GM19372 (cell line): ENCODE measurements around the gene LPO.

Experiments
- ATAC-seq: cut with Tn5 transposase; IDR thresholded peaks from one replicate; pipeline ENCODE4 v1.9.1; 2021; ENCODE audit warnings: mild to moderate bottlenecking, low read depth, moderate library complexity; ENCODE audit not compliant: unreplicated experiment

LPO gene

DNA sequence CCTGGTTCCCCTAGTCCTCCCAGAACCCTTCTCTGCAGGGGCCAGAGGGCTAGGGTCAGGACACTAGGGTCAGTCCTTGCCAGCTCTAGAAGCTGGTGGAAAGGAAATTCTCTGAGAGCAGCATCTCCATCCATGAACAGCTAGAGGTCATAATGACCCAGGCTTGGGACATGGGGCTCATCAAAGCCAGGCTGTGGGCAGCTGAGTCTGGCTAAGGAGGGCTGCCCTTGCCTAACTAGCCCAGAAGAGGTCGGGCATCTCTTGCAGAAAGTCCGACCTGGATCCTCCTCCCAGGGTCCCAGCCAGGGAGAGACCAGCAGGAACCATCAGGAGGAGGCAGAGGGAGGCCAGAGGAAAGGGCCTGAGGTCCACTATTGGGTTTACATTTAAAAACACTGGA, 38.0 kb downstream of the LPO start:
- no peak for ATAC-seq

DNA sequence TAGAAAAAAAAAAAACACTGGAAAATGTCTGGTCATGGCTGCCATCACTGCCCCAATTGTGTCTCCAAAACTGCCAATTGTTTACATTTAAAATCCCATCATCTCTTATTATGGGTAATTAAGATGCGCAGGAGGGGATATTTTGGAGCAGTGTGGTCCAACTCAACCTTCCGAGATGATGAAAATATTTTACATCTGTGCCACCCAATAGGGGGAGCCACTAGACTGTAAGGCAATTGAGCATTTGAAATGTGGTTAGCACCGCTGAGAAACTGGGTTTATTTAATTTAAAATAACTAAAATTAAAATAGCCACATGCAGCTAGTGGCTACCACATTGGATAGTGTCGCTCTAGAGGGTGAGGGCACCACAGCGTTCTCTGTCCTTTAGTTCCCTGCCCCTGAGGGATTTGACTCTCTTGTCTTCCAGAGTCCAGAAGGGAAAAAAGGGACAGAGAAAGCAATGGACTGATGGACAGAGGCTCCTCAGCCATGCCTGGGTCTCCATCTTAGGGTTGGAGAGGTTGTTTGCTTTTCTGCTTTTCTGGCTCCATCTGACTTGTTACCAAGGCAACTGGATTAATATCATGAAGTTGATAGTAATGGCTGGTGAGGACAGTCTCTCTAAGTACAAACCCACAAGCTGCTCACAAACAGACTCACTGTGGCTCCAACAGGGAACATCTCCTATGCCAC, 38.9 kb downstream of the LPO start:
- ATAC-seq: no peak

DNA sequence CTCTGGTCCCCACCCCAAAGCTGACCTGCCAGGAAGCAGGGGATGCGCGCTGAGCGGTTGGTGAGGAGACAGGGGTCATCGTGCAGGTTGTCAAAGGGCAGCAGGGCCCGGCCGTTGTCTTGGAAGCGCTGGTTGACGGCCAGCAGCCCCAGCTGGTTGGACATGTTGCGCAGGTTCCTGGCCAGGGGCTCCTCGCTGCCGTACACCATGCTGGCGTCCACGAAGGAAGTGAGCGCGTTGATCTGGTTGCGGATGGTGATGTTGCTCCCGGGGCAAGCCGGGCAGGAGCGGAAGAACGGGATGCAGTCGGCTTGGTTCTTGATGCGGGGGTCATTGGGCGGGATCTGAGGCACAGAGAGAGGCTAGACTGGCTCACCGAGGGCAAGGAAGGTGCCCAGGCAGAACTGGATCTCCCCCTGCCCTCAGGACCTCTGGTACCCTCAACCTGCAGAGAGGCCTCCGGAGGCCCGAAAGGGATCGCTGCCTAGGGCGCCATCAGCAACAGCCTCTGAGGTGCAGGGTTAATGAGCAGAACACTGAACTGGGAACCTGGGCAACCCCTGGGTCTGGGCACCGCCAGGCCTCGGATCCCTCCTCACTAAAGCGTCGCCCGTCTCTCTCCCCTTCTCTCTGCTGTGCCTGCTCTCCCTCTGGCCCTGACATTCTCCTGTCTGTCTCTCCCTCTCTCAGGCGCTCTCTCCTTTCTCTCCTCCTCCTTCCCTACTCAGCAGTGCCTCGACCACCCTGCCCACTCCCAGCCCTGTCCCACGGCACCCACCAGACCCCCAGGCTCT, 39.6 kb downstream of the LPO start:
- no peak for ATAC-seq

DNA sequence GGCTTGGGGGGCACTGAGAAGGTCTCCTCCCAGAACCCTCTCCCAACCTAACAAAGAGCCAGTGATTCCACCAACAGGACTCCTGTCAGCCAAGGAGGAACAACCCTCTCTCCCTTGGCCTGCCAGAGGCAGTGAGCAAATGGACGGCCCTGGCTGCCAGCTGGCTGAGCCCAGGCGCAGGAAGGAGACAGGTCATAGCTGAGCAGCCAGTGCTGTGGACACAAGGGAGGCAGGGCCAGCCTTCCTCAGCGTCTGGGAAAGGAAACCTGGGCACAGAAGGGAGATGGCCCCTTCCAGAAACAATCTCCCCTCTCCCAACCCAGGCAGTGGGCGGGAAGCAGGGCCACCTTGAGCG, 40.3 kb downstream of the LPO start:
- ATAC-seq: no peak

DNA sequence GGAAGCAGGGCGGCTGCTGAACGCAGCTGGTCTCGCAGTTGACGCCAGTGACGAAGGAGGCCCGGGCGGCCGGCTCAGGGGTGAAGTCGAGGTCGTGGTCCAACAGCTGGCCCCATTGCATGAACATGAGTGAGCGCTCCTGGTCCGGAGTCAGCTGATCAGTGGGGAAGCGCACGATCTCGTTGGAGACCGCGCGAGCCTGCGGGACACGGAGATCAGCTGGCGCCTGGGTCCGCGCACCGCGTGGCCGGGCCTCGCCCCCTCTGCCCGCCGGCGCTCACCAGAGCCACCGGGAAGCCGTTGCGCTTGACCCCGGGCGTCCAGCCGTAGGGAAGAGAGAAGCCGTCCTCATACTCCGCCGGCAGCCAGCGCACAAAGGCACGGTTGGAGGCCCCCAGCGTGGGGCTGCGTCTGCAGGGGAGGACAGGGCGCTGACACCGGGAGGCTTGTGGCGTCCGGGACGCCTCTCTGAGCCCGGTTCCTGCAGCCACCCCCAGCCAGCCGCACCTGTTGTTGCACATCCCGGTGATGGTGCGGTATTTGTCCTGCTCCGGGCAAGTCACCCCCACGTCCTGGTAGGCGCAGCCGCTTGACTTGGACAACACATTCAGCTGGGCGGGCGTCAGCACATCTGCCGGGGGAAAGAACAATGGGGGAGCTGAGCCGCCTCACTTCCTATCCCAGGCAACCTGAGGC, 40.8 kb downstream of the LPO start:
- ATAC-seq: no peak

DNA sequence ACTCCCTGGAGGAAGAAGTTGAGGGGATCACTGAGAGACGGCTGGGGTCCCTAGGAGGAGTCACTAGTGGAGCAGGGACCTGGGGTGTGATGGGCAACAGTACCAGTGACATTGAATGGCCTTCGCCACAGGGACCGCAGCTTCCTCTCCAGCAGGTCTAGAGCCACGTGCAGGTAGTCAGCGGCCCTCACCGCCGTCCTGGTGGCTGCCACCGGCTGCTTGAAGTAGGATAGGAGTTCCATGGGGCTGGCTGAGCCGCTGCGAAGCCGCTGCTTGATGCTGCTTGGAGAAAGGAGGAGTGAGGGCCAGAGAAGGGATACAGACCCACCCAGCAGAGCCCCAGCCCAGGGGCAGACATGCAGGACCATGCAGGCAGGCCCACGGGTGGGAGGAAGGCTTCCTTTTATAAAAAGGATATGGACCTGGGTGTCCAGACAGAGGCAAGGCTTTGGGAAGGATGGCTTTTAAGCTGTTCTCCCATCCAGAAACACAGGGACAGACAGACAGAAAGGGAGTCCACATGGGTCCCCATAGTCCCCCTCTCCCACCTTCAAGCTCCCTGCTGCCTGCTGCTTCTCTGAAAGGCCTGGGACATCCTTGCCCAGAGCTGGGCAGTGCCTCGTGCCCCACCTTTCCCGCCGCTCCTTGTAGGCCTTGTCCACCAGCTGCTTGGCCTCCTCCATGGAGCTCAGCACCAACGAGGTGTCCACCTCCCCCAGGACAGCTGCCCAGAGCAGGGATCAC, 41.5 kb downstream of the LPO start:
- no peak for ATAC-seq

DNA sequence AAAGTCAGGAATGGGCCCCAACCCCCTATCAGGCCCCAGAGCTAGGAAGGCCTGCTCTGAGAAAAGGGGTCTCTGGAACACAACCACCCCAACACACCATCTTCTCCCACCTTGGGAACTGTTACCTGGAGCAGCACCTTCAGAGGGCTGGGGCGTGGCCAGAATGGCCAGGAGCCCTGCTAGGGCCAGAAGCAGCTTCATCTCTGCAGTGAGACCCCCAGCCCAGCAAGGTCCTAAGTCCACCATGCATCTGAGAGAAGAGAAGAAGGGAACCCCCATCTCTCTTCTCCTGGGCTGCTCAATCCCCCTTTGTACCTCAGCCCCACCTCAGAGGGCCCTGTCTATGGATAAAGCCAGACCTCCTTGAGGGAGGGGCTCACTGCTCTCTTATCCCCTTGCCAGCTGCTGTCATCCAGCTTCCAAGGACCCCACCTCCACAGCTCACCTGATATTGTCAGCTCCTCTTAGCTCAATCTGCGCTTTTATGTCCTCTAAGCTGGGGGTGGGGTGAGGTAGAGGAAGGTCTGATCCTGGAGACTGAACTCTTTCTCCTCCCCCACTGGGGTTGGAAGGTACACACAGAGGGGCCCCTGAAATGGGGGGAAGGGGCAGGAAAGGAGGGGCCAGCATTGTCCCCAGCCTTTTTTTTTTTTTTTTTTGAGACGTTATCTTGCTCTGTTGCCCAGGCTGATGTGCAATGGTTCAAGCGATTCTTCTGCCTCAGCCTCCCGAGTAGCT, 42.3 kb downstream of the LPO start, which contains the start of gene MPO:
Gene MPO, minus strand, starts transcription at position 456 of the 738 bp plus-strand sequence. Its CDS starts 177 bp downstream, at position 279.
- no peak for ATAC-seq

DNA sequence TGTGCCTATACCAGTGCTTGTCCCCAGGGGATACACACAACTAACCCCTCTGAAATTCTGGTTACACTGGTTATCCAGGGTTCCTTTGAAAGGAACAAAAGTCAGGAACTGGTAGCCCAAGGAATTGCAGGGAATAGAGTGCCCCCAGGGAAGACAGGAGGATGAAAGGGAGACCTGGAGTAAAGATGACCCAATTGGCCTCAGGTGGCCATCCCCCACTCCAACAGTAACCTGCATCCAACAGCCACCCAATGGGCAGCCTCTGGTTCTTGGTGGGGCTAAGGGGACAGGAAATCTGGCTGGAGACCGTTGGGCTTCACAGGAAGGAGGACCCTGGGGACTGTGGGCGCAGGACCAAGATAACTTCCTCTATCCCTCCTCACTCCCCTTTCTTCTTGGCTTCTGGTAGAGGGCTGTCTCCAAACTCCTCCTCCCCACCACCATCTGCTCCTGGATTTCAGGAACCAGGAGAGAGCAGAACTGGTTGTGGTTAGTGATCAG, 43.2 kb downstream of the LPO start:
- no peak for ATAC-seq

DNA sequence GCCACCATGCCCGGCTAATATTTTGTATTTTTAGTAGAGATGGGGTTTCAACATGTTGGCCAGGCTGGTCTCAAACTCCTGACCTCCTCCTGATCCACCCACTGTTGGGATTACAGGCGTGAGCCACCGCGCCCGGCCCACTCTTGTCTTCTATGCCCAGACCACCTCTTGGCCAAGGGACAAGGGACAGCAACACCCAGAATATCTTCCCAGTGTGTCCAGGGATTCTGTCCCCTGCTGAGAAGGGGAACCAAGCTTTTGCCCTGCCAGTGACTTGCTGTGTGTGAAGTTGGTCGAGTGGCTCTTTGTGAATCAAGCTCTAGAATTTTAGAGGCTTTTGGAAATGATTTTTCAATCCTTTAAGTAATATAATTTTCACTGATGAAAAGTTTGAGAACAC, 44.1 kb downstream of the LPO start:
- ATAC-seq: no peak

DNA sequence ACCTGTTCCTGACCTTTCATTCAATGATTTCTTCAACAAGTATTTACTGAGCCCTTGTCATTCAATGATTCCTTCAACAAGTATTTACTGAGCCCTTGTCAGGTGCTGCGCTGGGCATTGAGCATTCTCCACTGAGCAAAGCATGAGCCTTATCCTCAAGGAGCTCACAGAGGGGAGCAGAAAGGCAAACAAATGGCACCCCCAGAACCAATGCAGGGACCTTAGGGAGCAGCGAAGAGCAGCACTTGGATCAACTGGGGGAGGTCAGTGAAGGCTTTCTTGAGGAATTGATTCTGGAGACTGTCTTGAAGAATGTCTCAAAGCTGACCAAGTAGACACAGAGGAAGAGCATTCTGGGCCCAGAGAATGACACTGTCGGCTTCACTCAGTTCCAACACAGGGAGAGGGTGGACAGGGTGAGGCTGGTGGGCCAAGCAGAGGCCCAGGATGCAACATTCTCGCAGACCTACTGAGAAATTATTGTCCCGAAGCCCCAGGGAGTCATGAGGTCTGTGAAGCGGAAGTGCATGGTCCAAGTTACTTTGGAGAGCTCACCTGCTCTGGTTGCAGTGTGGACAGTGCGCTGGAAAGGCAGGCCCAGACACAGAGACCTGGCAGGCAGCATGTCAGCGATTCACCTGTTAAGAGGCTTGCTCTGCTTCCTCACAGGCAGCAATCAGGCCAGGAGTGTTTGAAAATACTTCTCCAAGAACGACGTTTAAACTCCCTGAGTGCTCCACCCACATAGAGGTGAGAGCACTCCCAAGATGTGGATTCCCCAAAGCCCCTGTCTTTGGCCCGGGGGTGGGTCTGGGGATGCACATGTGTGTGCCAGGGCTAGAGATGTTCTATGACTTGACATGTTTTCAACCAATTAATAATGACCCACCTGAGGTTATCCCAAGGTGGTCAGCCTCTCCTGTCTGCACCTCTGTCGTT, 45.6 kb downstream of the LPO start:
- ATAC-seq: no peak

DNA sequence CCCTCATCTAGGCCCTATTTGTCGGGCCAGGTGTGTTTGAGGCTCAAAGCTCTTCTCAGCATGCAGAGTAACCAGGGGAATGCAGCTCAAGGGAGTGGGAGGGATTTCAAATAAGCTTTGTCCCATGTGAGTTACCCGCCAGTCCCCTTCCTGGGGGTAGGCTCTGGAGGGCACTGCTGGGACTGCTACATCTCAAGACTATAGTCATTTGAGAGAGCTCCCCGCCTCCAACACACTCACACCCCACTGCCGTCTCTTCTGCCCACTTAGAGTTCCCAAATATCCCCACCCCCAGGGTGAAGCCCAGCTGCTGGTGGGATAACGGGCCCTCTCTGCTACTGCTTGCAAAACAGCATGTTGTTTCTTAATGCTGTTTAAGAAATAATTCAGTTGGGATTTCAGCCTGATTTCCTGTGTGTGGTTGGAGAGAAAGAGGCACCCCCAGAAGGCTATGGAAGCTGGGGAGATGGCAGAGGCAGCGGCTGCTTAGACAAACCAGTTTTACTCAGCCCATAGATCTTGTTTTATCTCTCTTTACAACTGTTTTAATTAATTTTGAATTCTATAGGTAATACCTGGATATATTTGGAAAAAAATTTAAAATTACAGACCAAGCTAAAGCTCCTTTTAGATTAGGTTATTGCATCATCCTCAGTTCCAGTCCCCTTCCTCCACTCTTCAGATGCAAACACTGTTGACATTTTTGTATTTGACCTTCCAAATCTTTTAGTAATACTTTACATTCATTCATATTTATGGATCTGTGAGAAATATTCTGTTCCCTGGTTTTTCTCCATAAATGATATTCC, 46.4 kb downstream of the LPO start:
- ATAC-seq: no peak

DNA sequence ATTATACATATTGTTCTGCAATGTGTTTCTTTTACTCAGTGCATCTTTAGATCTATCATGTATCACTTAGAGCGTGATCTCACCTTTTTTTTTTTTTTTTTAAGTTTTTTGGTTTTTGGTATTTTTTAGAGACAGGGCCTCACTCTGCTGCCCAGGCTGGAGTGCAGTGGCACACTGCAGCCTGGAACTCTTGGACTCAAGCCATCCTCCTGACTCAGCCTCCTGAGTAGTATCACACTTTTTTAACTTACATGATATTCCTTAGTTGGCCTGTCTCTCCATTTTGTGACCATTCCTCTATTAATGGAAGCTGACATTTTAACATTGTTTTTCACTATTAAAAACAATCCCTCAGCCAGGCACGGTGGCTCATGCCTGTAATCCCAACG, 47.0 kb downstream of the LPO start:
- no peak for ATAC-seq

DNA sequence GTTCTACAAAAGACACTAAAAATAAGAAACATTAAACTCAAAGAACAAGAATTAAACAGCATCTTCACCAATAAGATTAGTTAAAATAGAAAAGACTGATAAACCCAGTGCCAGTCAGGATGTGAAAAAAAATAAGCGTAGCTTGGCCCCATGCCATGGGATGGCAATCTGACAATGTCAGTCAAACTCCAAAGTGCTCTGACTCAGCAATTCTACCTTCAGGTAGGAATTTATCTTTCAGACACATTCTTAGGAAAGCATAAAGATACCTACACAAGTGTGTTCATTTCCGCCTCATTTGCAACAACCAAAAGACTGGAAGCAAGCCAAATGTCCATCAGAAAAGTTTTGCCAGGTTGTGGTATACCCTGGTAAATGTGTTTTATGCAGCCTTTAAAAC, 51.5 kb downstream of the LPO start:
- no peak for ATAC-seq

DNA sequence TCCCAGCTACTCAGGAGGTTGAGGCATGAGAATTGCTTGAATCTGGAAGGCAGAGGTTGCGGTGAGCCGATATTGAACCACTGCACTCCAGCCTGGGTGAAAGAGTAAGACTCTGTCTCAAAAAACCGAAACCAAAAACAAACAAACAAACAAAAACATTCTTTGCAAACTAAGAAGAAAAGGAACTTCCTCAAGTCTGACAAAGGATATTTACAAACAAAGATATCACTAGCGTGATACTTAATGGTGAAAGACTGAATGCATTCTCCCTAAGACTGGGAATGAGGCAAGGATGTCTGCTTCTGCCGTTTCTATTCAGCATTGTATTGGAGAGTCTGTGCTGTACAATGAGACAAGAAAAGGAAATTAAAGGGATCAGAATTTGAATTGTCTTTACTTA, 52.9 kb downstream of the LPO start:
- no peak for ATAC-seq

DNA sequence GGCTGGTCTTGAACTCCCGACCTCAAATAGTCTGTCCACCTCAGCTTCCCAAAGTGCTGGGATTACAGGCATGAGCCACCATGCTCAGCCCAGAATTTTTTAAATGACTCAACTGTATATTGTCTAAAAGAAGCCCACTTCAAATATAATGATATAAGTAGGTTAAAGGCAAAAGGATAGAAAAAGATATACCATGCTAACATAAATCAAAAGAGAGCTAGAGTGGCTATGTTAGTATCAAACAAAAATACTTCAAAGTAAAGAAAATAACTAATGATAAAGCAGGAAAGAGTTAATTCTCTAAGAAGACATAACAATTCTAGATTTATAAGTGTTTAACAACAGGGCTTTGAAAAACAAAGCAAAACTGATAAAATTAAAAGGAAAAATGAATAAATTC, 55.6 kb downstream of the LPO start:
- no peak for ATAC-seq

DNA sequence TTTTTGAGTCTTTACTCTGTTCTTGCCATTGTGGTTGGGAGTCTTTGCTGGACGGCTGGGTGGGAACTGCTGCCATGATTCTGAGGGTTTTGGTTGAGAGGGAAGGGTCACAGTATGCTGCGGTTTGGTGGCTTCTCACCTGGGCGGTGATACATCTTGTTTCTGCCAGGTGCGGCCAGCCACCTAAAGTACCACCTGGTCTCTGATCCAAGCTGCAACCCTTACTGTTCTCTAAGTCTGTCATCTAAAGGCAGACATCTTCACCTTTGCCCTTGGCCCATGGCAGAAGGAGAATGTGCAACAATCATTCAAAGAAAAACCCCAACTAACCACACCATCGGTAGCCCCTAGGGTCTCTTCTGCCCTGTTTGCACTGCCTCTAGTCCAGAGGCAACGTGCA, 62.0 kb downstream of the LPO start:
- no peak for ATAC-seq

DNA sequence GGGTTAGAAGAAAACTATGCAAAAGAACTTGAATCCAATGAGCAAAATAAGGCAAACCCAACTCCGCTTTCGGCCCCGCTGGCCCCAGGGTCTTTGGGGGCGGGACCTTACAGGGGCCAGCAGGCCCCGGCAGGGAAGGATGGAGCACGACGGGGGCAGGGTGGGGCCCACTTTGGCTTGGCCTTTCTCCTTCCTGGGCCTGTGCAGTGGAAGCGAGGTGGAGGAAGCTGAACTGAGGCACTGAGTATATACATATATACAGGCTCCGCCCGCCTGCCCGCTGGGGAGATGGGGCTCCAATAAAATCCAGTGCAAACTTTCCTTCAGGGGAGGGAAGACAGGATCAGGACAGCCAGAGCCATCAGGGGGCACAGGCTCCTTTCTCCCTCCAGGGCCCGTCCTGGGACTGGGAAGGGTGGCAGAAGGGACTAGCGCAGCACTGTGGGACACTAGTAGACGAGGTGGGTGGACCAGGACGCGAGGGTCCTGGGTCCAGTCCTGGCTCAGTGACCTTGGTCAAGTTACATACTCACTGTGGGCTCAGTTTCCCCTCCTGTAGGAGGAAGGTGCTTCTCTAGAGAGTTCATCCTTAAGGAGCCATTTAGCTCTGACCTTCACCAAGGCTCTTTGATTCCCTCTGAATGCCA, 63.2 kb downstream of the LPO start:
- ATAC-seq: no peak
